Activated T-cell treated with anti-CD3 and anti-CD28 coated beads, Interleukin-2, amount 50 U/mL, for 4 hours (primary cell): ENCODE measurements around the gene DBNDD1. TPM values are rescaled to one million over a fixed set of nuclear protein-coding genes. Genes with fewer than 3 reads are reported as not detected.
"Not testable (repeated sequence)": the region's sequence is repeated elsewhere in the genome, so short reads cannot be mapped to it uniquely, and the experiment has no call there.

Experiments used
- ATAC-seq, 2 donors: fragments of 200-7000 bp; cut with Tn5 transposase; one replicate each; pipeline ENCODE4 v1.10.0; 2021
- DNase-seq: peaks from one replicate; pipeline ENCODE4 v3.0.0-alpha.2; 2020
- H3K27me3 Mint-ChIP-seq: one replicate; pipeline ENCODE4 v1.8.0; 2021; ENCODE audit warnings: low read depth, mixed read lengths
- H3K36me3 Mint-ChIP-seq: one replicate; pipeline ENCODE4 v1.8.0; 2022; ENCODE audit warnings: mixed read lengths; ENCODE audit not compliant: insufficient read depth
- H3K4me1 Mint-ChIP-seq: one replicate; pipeline ENCODE4 v1.8.0; 2021; ENCODE audit warnings: low read depth, mixed read lengths
- H3K4me3 Mint-ChIP-seq: one replicate; pipeline ENCODE4 v1.8.0; 2021; ENCODE audit warnings: mild to moderate bottlenecking, moderate library complexity, mixed read lengths
- H3K9me3 Mint-ChIP-seq: one replicate; pipeline ENCODE4 v1.8.0; 2021; ENCODE audit warnings: mixed read lengths
- total RNA-seq, 3 donors: library from RNA; stranded (reverse); gene quantifications; one replicate each; pipeline ENCODE4 v1.2.1, GENCODE V29; 2021

The DBNDD1 gene
- total RNA-seq, 3 donors from 2014 or later = 0.47 to 1.2 (median 0.92) TPM

GRCh38 chr16:89973654-89974335 is 45.5 kb downstream of the DBNDD1 start:
- H3K4me3 Mint-ChIP-seq = peak overlapping the region; percentile 100

GRCh38 chr16:89973235-89973634 is 46.0 kb downstream of the DBNDD1 start:
- Mint-ChIP-seq H3K9me3 (no peaks in the 10 kb centered on the region), H3K4me1 (peaks cover 27% of the 10 kb centered on the region), H3K27me3 (no peaks in the 10 kb centered on the region), H3K4me3 (peak overlapping the region; percentile 100), H3K36me3 (peaks cover 7% of the 10 kb centered on the region)
- no peak for DNase-seq
- no peak for ATAC-seq

More at GRCh38 chr16:89973654-89974335, 45.5 kb downstream of the DBNDD1 start:
- Mint-ChIP-seq H3K4me1 (peaks cover 27% of the 10 kb centered on the region), H3K9me3 (no peaks in the 10 kb centered on the region), H3K36me3 (peaks cover 7% of the 10 kb centered on the region), H3K27me3 (no peaks in the 10 kb centered on the region)
- DNase-seq (no peak), ATAC-seq (no peak)

- peak; percentile 88 for DNase-seq
- H3K9me3 Mint-ChIP-seq = no peaks in the 10 kb centered on the region
- peak overlapping the region; percentile 100 for H3K4me3 Mint-ChIP-seq
- peaks cover 7% of the 10 kb centered on the region for H3K36me3 Mint-ChIP-seq
- no peaks in the 10 kb centered on the region for H3K27me3 Mint-ChIP-seq
- peak; percentile 95 to 97 for ATAC-seq
- H3K4me1 Mint-ChIP-seq = peaks cover 27% of the 10 kb centered on the region
These were observed 46.7 kb downstream of the DBNDD1 start for GRCh38 chr16:89972244-89973234.

- H3K4me3 Mint-ChIP-seq = peak overlapping the region; percentile 100
- ATAC-seq (peak in 1 of 2 donors; percentile 14), DNase-seq (no peak)
- no peaks in the 10 kb centered on the region for H3K27me3 Mint-ChIP-seq
- peaks cover 27% of the 10 kb centered on the region for H3K4me1 Mint-ChIP-seq
- no peaks in the 10 kb centered on the region for H3K9me3 Mint-ChIP-seq
- H3K36me3 Mint-ChIP-seq = peaks cover 7% of the 10 kb centered on the region
These were observed 47.6 kb downstream of the DBNDD1 start for GRCh38 chr16:89971495-89972243.

- peaks cover 22% of the 10 kb centered on the region for H3K4me1 Mint-ChIP-seq
- no peak for ATAC-seq
- H3K36me3 Mint-ChIP-seq = peaks cover 9% of the 10 kb centered on the region
- H3K27me3 Mint-ChIP-seq = no peaks in the 10 kb centered on the region
- no peak for DNase-seq
- H3K4me3 Mint-ChIP-seq = no peak overlapping the region
- no peaks in the 10 kb centered on the region for H3K9me3 Mint-ChIP-seq
These were observed 49.4 kb downstream of the DBNDD1 start for GRCh38 chr16:89969741-89970410.

GRCh38 chr16:89968074-89968473 is 51.2 kb downstream of the DBNDD1 start:
- ATAC-seq, H3K4me3 Mint-ChIP-seq, H3K9me3 Mint-ChIP-seq, DNase-seq, H3K27me3 Mint-ChIP-seq, H3K36me3 Mint-ChIP-seq: not testable (repeated sequence)
- peaks cover 11% of the 10 kb centered on the region for H3K4me1 Mint-ChIP-seq

- not testable (repeated sequence) for H3K9me3 Mint-ChIP-seq, H3K27me3 Mint-ChIP-seq, H3K36me3 Mint-ChIP-seq, DNase-seq, ATAC-seq, H3K4me3 Mint-ChIP-seq
- H3K4me1 Mint-ChIP-seq = peaks cover 11% of the 10 kb centered on the region
These were observed 51.8 kb downstream of the DBNDD1 start for GRCh38 chr16:89967436-89967835.

GRCh38 chr16:89966756-89967155 is 52.5 kb downstream of the DBNDD1 start:
- DNase-seq = no peak
- Mint-ChIP-seq H3K4me3 (no peak overlapping the region), H3K27me3 (no peaks in the 10 kb centered on the region), H3K9me3 (no peaks in the 10 kb centered on the region), H3K36me3 (peaks cover 5% of the 10 kb centered on the region), H3K4me1 (peaks cover 8% of the 10 kb centered on the region)
- ATAC-seq = no peak

GRCh38 chr16:89965447-89966225 is 53.6 kb downstream of the DBNDD1 start:
- H3K27me3 Mint-ChIP-seq = no peaks in the 10 kb centered on the region
- no peaks in the 10 kb centered on the region for H3K4me1 Mint-ChIP-seq
- no peak overlapping the region for H3K4me3 Mint-ChIP-seq
- no peaks in the 10 kb centered on the region for H3K9me3 Mint-ChIP-seq
- no peak for DNase-seq
- ATAC-seq = no peak
- peaks cover 5% of the 10 kb centered on the region for H3K36me3 Mint-ChIP-seq

- Mint-ChIP-seq H3K36me3 (peaks cover 9% of the 10 kb centered on the region), H3K9me3 (no peaks in the 10 kb centered on the region), H3K27me3 (no peaks in the 10 kb centered on the region)
These were observed 55.1 kb downstream of the DBNDD1 start for GRCh38 chr16:89964201-89964600.

GRCh38 chr16:89962754-89963498 is 56.3 kb downstream of the DBNDD1 start:
- peaks cover 19% of the 10 kb centered on the region for H3K36me3 Mint-ChIP-seq
- no peaks in the 10 kb centered on the region for H3K27me3 Mint-ChIP-seq
- H3K9me3 Mint-ChIP-seq = no peaks in the 10 kb centered on the region
- no peak overlapping the region for H3K4me3 Mint-ChIP-seq
- H3K4me1 Mint-ChIP-seq = no peaks in the 10 kb centered on the region
- DNase-seq (no peak), ATAC-seq (no peak)

More at GRCh38 chr16:89964201-89964600, 55.1 kb downstream of the DBNDD1 start:
- DNase-seq (no peak), ATAC-seq (no peak)
- H3K4me1 Mint-ChIP-seq = no peaks in the 10 kb centered on the region
- H3K4me3 Mint-ChIP-seq = no peak overlapping the region

GRCh38 chr16:89961920-89962319 is 57.3 kb downstream of the DBNDD1 start:
- H3K9me3 Mint-ChIP-seq = no peaks in the 10 kb centered on the region
- H3K27me3 Mint-ChIP-seq = no peaks in the 10 kb centered on the region
- H3K4me3 Mint-ChIP-seq = no peak overlapping the region

More at GRCh38 chr16:89961920-89962319, 57.3 kb downstream of the DBNDD1 start:
- Mint-ChIP-seq H3K4me1 (no peaks in the 10 kb centered on the region), H3K36me3 (peaks cover 22% of the 10 kb centered on the region)
- ATAC-seq (no peak), DNase-seq (no peak)
